ENCODE data around the gene NDEL1.

NDEL1 gene

GRCh38 chr17:8477715-8478441, 42.2 kb downstream of the NDEL1 start:
- DNase-seq (ENCODE audit: low read depth): no peak

GRCh38 chr17:8479431-8479947, 43.8 kb downstream of the NDEL1 start:
- DNase-seq (ENCODE audit: low read depth): no peak

GRCh38 chr17:8480011-8480976, 44.6 kb downstream of the NDEL1 start:
- no peak for DNase-seq (ENCODE audit: low read depth)

GRCh38 chr17:8481089-8481488, 45.4 kb downstream of the NDEL1 start:
- no peak for DNase-seq (ENCODE audit: low read depth)

GRCh38 chr17:8481703-8482102, 46.0 kb downstream of the NDEL1 start:
- no peak for DNase-seq (ENCODE audit: low read depth)

GRCh38 chr17:8482546-8482945, 46.9 kb downstream of the NDEL1 start:
- no peak for DNase-seq (ENCODE audit: low read depth)

GRCh38 chr17:8484465-8484864, 48.8 kb downstream of the NDEL1 start:
- no peak for DNase-seq (ENCODE audit: low read depth)

GRCh38 chr17:8485491-8485890, 49.8 kb downstream of the NDEL1 start:
- no peak for DNase-seq (ENCODE audit: low read depth)

GRCh38 chr17:8487130-8487645, 51.5 kb downstream of the NDEL1 start:
- DNase-seq (ENCODE audit: low read depth): no peak

- DNase-seq (ENCODE audit: low read depth): no peak
Measured at GRCh38 chr17:8487743-8488142, 52.1 kb downstream of the NDEL1 start.

GRCh38 chr17:8488491-8488890, 52.8 kb downstream of the NDEL1 start:
- DNase-seq (ENCODE audit: low read depth): no peak

- DNase-seq (ENCODE audit: low read depth): peak; percentile 74
Measured at GRCh38 chr17:8488901-8489300, 53.2 kb downstream of the NDEL1 start.

- DNase-seq (ENCODE audit: low read depth): no peak
Measured at GRCh38 chr17:8489841-8490240, 54.2 kb downstream of the NDEL1 start.

- no peak for DNase-seq (ENCODE audit: low read depth)
Measured at GRCh38 chr17:8490256-8491023, 54.8 kb downstream of the NDEL1 start.

GRCh38 chr17:8492121-8492520, 56.4 kb downstream of the NDEL1 start:
- no peak for DNase-seq (ENCODE audit: low read depth)

- DNase-seq (ENCODE audit: low read depth): no peak
Measured at GRCh38 chr17:8494021-8494420, 58.3 kb downstream of the NDEL1 start.

- DNase-seq (ENCODE audit: low read depth): no peak
Measured at GRCh38 chr17:8494506-8495111, 58.9 kb downstream of the NDEL1 start.

GRCh38 chr17:8496081-8496480, 60.4 kb downstream of the NDEL1 start:
- DNase-seq (ENCODE audit: low read depth): no peak

GRCh38 chr17:8499171-8499570, 63.5 kb downstream of the NDEL1 start:
- DNase-seq (ENCODE audit: low read depth): no peak

- DNase-seq (ENCODE audit: low read depth): no peak
Measured at GRCh38 chr17:8499614-8500013, 63.9 kb downstream of the NDEL1 start.

- no peak for DNase-seq (ENCODE audit: low read depth)
Measured at GRCh38 chr17:8500609-8501008, 64.9 kb downstream of the NDEL1 start.

GRCh38 chr17:8502126-8502525, 66.4 kb downstream of the NDEL1 start:
- DNase-seq (ENCODE audit: low read depth): no peak
